ENCODE measurements around the gene ZNF547.

The ZNF547 gene

DNA sequence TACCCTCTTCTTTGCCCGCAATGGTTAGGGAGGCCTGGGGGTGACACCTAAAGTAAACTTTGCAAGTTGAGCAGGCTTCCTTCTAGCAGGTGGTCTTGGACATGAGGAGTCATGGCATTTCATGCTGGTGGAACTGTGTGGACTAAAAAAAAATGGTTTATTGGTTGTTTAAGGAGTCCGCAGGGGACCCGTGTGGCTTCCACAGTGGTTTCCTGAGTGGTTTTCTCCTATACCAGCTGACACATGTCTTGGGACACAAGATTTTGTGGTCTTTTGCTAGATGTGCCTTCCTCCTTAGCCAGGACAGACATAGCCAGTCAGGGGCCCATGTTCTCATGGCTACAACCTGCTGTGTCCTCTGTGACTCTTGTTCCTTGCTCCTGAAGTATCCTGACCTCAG is 41.6 kb upstream of the ZNF547 start:
- WGBS (ENCODE audit: insufficient coverage), result 29% methylated on average over 3 of the region's 3 CpGs
- peaks cover 0 to 22% (median 3%) of the 10 kb centered on the region in 5 experiments for H3K27me3 ChIP-seq (replicated peaks in 2 of 5; ENCODE audit: control insufficient read depth in 4 of 5, insufficient read depth in 5 of 5, low read length in 4 of 5)
- H3K4me1 ChIP-seq (ENCODE audit: control extremely low read depth in 1 of 4, control insufficient read depth in 4 of 4, insufficient read depth in 4 of 4, low read length in 3 of 4), result peaks cover 7 to 21% (median 19%) of the 10 kb centered on the region in 4 experiments
- H3K9me3 ChIP-seq (ENCODE audit: control extremely low read depth in 1 of 5, control insufficient read depth in 4 of 5, insufficient read depth in 2 of 5, low read depth in 1 of 5, low read length in 4 of 5), result peaks cover 1 to 25% (median 7%) of the 10 kb centered on the region in 5 experiments
- CTCF ChIA-PET, result interaction anchor here (1.2 kb wide), 1 partner anchor 34 kb away, joined by 4 read pairs; no protein-coding TSS in a partner anchor
- no peak overlapping the region for H3K27ac ChIP-seq (ENCODE audit: insufficient read depth in 1 of 2, low read depth in 1 of 2, low read length in 2 of 2, poor library complexity in 1 of 2, severe bottlenecking in 2 of 2)
- POLR2A ChIA-PET, result no interaction called here
- H3K36me3 ChIP-seq (ENCODE audit: control insufficient read depth in 4 of 4, insufficient read depth in 4 of 4, low read length in 3 of 4), result peaks cover 14 to 35% (median 28%) of the 10 kb centered on the region in 4 experiments
- DNase-seq, result peak; percentile 14 to 60 (median 43)
- peak overlapping the region in 5 of 7 experiments; percentile 30 to 87 (median 83) for H3K4me3 ChIP-seq (ENCODE audit: control insufficient read depth in 1 of 7, extremely low read depth in 1 of 7, insufficient read depth in 4 of 7, low read depth in 2 of 7, low read length in 6 of 7)

DNA sequence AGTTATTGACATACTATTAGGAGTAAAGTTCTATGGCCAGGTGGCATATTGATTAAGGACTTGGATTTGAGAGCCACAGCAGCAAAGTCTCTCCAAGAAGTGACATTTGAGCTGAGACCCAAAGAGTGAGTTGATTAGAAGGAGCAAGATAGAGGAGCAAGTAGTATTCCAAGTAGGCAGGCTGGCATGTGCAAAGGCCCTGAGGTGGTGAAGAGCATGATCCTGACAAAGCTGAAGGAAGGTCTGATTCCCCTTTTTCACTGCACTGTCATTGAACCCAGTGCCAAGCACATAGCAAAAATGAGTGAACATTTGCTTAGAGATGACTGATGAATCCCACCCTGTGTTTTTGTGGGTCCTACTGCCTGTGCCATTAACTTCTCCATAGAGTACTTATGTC is 38.4 kb upstream of the ZNF547 start:
- ChIA-PET POLR2A (no interaction called here), CTCF (interaction anchor here (0.6 to 0.7 kb wide), 2 partner anchors 32 to 138 kb away, joined by 3 read pairs; no protein-coding TSS in a partner anchor)
- Histone ChIP-seq H3K9me3 (ENCODE audit: control extremely low read depth in 1 of 5, control insufficient read depth in 4 of 5, insufficient read depth in 2 of 5, low read depth in 1 of 5, low read length in 4 of 5) (peaks cover 0 to 50% (median 27%) of the 10 kb centered on the region in 5 experiments), H3K36me3 (ENCODE audit: control insufficient read depth in 4 of 4, insufficient read depth in 4 of 4, low read length in 3 of 4) (peaks cover 35 to 65% (median 53%) of the 10 kb centered on the region in 4 experiments), H3K27me3 (replicated peaks in 2 of 5; ENCODE audit: control insufficient read depth in 4 of 5, insufficient read depth in 5 of 5, low read length in 4 of 5) (no peaks in the 10 kb centered on the region), H3K4me1 (ENCODE audit: control extremely low read depth in 1 of 4, control insufficient read depth in 4 of 4, insufficient read depth in 4 of 4, low read length in 3 of 4) (peaks cover 7 to 20% (median 17%) of the 10 kb centered on the region in 4 experiments), H3K4me3 (ENCODE audit: control insufficient read depth in 1 of 7, extremely low read depth in 1 of 7, insufficient read depth in 4 of 7, low read depth in 2 of 7, low read length in 6 of 7) (no peak overlapping the region), H3K27ac (ENCODE audit: insufficient read depth in 1 of 2, low read depth in 1 of 2, low read length in 2 of 2, poor library complexity in 1 of 2, severe bottlenecking in 2 of 2) (no peak overlapping the region)
- DNase-seq, result no peak

DNA sequence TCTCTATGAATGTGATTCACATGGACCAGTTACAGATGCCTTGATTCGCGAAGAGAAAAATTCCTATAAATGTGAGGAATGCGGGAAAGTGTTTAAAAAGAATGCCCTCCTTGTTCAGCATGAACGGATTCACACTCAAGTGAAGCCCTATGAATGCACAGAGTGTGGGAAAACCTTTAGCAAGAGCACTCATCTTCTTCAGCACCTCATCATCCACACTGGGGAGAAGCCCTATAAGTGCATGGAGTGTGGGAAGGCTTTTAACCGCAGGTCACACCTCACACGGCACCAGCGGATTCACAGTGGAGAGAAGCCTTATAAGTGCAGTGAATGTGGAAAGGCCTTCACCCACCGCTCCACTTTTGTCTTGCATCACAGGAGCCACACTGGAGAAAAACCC is 35.4 kb upstream of the ZNF547 start:
- POLR2A ChIA-PET, result no interaction called here
- peaks cover 40 to 70% (median 54%) of the 10 kb centered on the region in 4 experiments for H3K36me3 ChIP-seq (ENCODE audit: control insufficient read depth in 4 of 4, insufficient read depth in 4 of 4, low read length in 3 of 4)
- DNase-seq, result no peak
- no peaks in the 10 kb centered on the region for H3K4me1 ChIP-seq (ENCODE audit: control extremely low read depth in 1 of 4, control insufficient read depth in 4 of 4, insufficient read depth in 4 of 4, low read length in 3 of 4)
- no peak overlapping the region for H3K4me3 ChIP-seq (ENCODE audit: control insufficient read depth in 1 of 7, extremely low read depth in 1 of 7, insufficient read depth in 4 of 7, low read depth in 2 of 7, low read length in 6 of 7)
- H3K27ac ChIP-seq (ENCODE audit: insufficient read depth in 1 of 2, low read depth in 1 of 2, low read length in 2 of 2, poor library complexity in 1 of 2, severe bottlenecking in 2 of 2), result no peak overlapping the region
- WGBS (ENCODE audit: insufficient coverage), result 100% methylated on average over 3 of the region's 8 CpGs
- H3K9me3 ChIP-seq (ENCODE audit: control extremely low read depth in 1 of 5, control insufficient read depth in 4 of 5, insufficient read depth in 2 of 5, low read depth in 1 of 5, low read length in 4 of 5), result peaks cover 0 to 50% (median 30%) of the 10 kb centered on the region in 5 experiments
- H3K27me3 ChIP-seq (replicated peaks in 2 of 5; ENCODE audit: control insufficient read depth in 4 of 5, insufficient read depth in 5 of 5, low read length in 4 of 5), result no peaks in the 10 kb centered on the region
- CTCF ChIA-PET, result no interaction called here

DNA sequence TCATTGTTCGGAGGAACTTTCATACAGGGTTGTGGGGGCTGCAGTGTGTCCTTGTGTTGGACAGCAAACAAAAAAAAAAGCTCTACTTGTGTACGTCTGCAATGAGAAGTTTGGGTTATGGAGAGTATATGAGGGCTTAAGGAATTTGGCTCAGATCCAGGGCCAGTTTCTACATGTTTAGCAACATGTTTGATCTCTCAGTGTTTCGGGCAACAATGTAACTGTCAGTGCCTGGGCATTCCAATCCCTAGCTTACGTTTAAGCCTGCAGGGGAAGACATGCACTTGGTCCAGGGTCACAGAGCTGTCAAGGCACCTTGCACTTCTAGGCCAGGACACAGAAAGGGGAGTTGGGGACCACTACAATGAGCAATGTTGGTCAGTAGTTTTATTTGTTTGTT is 29.2 kb upstream of the ZNF547 start:
- WGBS (ENCODE audit: insufficient coverage), result 97% methylated on average over 4 of the region's 4 CpGs
- DNase-seq, result no peak

DNA sequence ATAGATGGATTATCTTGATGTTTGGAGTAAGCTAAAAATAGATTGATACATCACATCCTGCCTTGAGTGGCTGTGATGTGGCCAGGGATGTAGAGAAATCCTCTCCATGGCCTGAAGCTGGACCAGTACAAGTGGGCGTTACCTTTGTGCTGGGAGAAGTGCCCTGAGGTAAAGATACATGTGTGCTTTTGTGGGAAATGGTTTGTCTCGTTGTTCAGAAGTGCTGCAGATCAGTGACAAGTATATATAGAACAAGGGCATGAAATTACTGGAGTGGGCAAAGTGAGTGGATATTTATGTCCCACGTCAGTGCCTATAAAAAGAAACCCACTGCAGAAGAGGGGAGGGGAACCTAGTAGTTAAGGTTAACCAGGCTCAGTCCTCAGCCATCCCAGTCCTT is 24.5 kb upstream of the ZNF547 start:
- H3K36me3 ChIP-seq (ENCODE audit: control insufficient read depth in 4 of 4, insufficient read depth in 4 of 4, low read length in 3 of 4), result peaks cover 0 to 2% (median 0%) of the 10 kb centered on the region in 4 experiments
- H3K27me3 ChIP-seq (replicated peaks in 2 of 5; ENCODE audit: control insufficient read depth in 4 of 5, insufficient read depth in 5 of 5, low read length in 4 of 5), result peaks cover 0 to 4% (median 3%) of the 10 kb centered on the region in 5 experiments
- no peak overlapping the region for H3K4me3 ChIP-seq (ENCODE audit: control insufficient read depth in 1 of 7, extremely low read depth in 1 of 7, insufficient read depth in 4 of 7, low read depth in 2 of 7, low read length in 6 of 7)
- H3K4me1 ChIP-seq (ENCODE audit: control extremely low read depth in 1 of 4, control insufficient read depth in 4 of 4, insufficient read depth in 4 of 4, low read length in 3 of 4), result no peaks in the 10 kb centered on the region
- no peak overlapping the region for H3K27ac ChIP-seq (ENCODE audit: insufficient read depth in 1 of 2, low read depth in 1 of 2, low read length in 2 of 2, poor library complexity in 1 of 2, severe bottlenecking in 2 of 2)
- WGBS (ENCODE audit: insufficient coverage), result 100% methylated on average over 2 of the region's 3 CpGs
- no peak for DNase-seq
- ChIA-PET POLR2A (no interaction called here), CTCF (no interaction called here)
- H3K9me3 ChIP-seq (ENCODE audit: control extremely low read depth in 1 of 5, control insufficient read depth in 4 of 5, insufficient read depth in 2 of 5, low read depth in 1 of 5, low read length in 4 of 5), result peaks cover 0 to 10% (median 0%) of the 10 kb centered on the region in 5 experiments

More for the DNA sequence above, 29.2 kb upstream of the ZNF547 start:
- Histone ChIP-seq H3K4me3 (ENCODE audit: control insufficient read depth in 1 of 7, extremely low read depth in 1 of 7, insufficient read depth in 4 of 7, low read depth in 2 of 7, low read length in 6 of 7) (no peak overlapping the region), H3K27me3 (replicated peaks in 2 of 5; ENCODE audit: control insufficient read depth in 4 of 5, insufficient read depth in 5 of 5, low read length in 4 of 5) (no peaks in the 10 kb centered on the region), H3K4me1 (ENCODE audit: control extremely low read depth in 1 of 4, control insufficient read depth in 4 of 4, insufficient read depth in 4 of 4, low read length in 3 of 4) (no peaks in the 10 kb centered on the region), H3K27ac (ENCODE audit: insufficient read depth in 1 of 2, low read depth in 1 of 2, low read length in 2 of 2, poor library complexity in 1 of 2, severe bottlenecking in 2 of 2) (no peak overlapping the region), H3K9me3 (ENCODE audit: control extremely low read depth in 1 of 5, control insufficient read depth in 4 of 5, insufficient read depth in 2 of 5, low read depth in 1 of 5, low read length in 4 of 5) (peaks cover 0 to 11% (median under 1%) of the 10 kb centered on the region in 5 experiments), H3K36me3 (ENCODE audit: control insufficient read depth in 4 of 4, insufficient read depth in 4 of 4, low read length in 3 of 4) (peaks cover 3 to 13% (median 9%) of the 10 kb centered on the region in 4 experiments)
- ChIA-PET POLR2A (no interaction called here), CTCF (no interaction called here)

DNA sequence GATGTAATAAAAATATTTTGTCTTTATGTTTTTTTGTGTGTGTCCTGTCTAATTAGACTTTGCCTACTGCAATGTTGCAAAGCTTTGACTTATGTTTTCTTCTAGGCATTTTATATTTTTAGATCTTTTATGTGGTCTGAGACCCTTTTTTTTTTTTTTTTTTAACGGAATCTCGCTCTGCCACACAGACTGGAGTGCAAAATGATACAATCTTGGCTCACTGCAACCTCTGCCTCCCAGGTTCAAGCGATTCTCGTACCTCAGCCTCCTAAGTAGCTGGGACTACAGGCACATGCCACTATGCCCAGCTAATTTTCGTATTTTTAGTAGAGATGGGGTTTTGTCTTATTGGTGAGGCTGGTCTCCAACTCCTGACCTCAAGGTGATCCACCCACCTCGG is 20.8 kb upstream of the ZNF547 start:
- ChIA-PET CTCF (no interaction called here), POLR2A (no interaction called here)
- DNase-seq, result no peak
- Histone ChIP-seq H3K27ac (ENCODE audit: insufficient read depth in 1 of 2, low read depth in 1 of 2, low read length in 2 of 2, poor library complexity in 1 of 2, severe bottlenecking in 2 of 2) (no peak overlapping the region), H3K4me1 (ENCODE audit: control extremely low read depth in 1 of 4, control insufficient read depth in 4 of 4, insufficient read depth in 4 of 4, low read length in 3 of 4) (no peaks in the 10 kb centered on the region), H3K36me3 (ENCODE audit: control insufficient read depth in 4 of 4, insufficient read depth in 4 of 4, low read length in 3 of 4) (no peaks in the 10 kb centered on the region), H3K9me3 (ENCODE audit: control extremely low read depth in 1 of 5, control insufficient read depth in 4 of 5, insufficient read depth in 2 of 5, low read depth in 1 of 5, low read length in 4 of 5) (peaks cover 0 to 4% (median 0%) of the 10 kb centered on the region in 5 experiments), H3K4me3 (ENCODE audit: control insufficient read depth in 1 of 7, extremely low read depth in 1 of 7, insufficient read depth in 4 of 7, low read depth in 2 of 7, low read length in 6 of 7) (no peak overlapping the region), H3K27me3 (replicated peaks in 2 of 5; ENCODE audit: control insufficient read depth in 4 of 5, insufficient read depth in 5 of 5, low read length in 4 of 5) (peaks cover 0 to 8% (median 3%) of the 10 kb centered on the region in 5 experiments)
- 72% methylated on average over 3 of the region's 6 CpGs for WGBS (ENCODE audit: insufficient coverage)

DNA sequence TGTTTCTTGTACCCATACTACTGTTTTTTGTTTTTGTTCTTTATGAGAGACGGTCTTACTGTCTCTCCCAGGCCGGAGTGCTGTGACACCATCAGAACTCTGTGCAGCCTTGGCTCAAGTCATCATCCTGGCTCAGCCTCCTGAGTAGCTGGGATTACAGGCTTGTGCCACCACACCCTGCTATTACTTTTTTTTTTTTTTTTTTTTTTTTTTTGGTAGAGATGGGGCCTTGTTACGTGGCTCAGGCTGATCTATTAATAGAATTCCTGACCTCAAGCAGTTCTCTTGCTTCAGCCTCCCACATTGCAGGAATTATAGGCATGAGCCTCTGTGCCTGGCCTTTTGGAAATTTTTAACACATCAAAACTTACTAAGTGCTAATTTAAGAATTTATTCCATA is 15.2 kb upstream of the ZNF547 start:
- Histone ChIP-seq H3K4me1 (ENCODE audit: control extremely low read depth in 1 of 4, control insufficient read depth in 4 of 4, insufficient read depth in 4 of 4, low read length in 3 of 4) (peaks cover 3 to 19% (median 15%) of the 10 kb centered on the region in 4 experiments), H3K4me3 (ENCODE audit: control insufficient read depth in 1 of 7, extremely low read depth in 1 of 7, insufficient read depth in 4 of 7, low read depth in 2 of 7, low read length in 6 of 7) (no peak overlapping the region), H3K9me3 (ENCODE audit: control extremely low read depth in 1 of 5, control insufficient read depth in 4 of 5, insufficient read depth in 2 of 5, low read depth in 1 of 5, low read length in 4 of 5) (no peaks in the 10 kb centered on the region), H3K27me3 (replicated peaks in 2 of 5; ENCODE audit: control insufficient read depth in 4 of 5, insufficient read depth in 5 of 5, low read length in 4 of 5) (peaks cover 0 to 8% (median 3%) of the 10 kb centered on the region in 5 experiments), H3K36me3 (ENCODE audit: control insufficient read depth in 4 of 4, insufficient read depth in 4 of 4, low read length in 3 of 4) (peaks cover 0 to 4% (median under 1%) of the 10 kb centered on the region in 4 experiments), H3K27ac (ENCODE audit: insufficient read depth in 1 of 2, low read depth in 1 of 2, low read length in 2 of 2, poor library complexity in 1 of 2, severe bottlenecking in 2 of 2) (no peak overlapping the region)
- no peak for DNase-seq
- ChIA-PET POLR2A (no interaction called here), CTCF (no interaction called here)
- no CpG with 5 or more reads among the region's 3 CpGs for WGBS (ENCODE audit: insufficient coverage)
